GM13977 (cell line): ENCODE results near the gene DNASE1.

Experiments
- DNase-seq: peaks from one replicate; pipeline ENCODE4 v3.0.0; 2012; ENCODE audit warnings: low spot score
- in situ Hi-C: fragments of 300-500 bp; cut with MboI; formaldehyde crosslinking; loops from one replicate; pipeline ENCODE4 v1.12.0; 2022; ENCODE audit warnings: low sequenced_read_pairs, low pct_unique_long_range_greater_than_20kb, mixed read lengths, inconsistent platforms; ENCODE audit not compliant: unreplicated experiment
- TF ChIP-seq, protein P1 (sequence below): IDR thresholded peaks from 2 replicates; pipeline ENCODE4 v1.5.1; 2012; ENCODE audit warnings: mild to moderate bottlenecking, control low read depth; ENCODE audit not compliant: insufficient read depth; ENCODE audit errors: extremely low read depth, missing control alignments

DNASE1 gene

DNA sequence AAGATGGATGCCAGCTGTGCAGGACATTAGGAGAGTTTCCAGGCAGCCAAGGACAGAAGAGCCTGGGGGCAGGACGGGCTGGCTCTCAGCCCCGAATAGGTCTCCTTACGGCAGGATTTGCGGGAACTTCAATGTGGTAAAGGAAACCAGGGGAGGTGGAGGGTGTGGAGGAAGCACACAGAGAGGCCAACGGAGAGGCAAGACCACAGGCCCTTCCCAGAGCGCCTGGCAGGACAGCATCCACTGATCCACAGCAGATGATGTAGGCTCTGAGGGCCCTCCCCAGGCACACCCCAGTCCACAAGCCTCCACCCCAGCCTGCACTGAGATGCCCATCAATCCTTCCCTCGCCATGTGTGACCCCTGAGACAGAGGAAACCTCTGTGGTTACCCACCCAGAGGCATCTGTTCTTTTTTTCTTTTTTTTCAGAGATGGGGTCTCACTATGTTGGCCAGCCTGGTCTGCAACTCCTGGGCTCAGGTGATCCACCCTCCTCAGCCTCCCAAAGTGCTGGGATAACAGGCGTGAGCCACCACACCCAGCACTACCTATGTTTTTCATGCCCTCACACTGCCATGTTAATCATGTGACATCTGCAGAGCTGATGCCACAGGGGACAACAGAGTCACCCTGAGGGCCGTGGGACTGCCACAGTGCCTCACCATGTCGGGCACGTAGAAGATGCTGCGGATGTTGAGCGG, 19.3 kb downstream of the DNASE1 start:
- no peak for DNase-seq
- in situ Hi-C loops, result no loop called here
- TF ChIP-seq, protein P1, sequence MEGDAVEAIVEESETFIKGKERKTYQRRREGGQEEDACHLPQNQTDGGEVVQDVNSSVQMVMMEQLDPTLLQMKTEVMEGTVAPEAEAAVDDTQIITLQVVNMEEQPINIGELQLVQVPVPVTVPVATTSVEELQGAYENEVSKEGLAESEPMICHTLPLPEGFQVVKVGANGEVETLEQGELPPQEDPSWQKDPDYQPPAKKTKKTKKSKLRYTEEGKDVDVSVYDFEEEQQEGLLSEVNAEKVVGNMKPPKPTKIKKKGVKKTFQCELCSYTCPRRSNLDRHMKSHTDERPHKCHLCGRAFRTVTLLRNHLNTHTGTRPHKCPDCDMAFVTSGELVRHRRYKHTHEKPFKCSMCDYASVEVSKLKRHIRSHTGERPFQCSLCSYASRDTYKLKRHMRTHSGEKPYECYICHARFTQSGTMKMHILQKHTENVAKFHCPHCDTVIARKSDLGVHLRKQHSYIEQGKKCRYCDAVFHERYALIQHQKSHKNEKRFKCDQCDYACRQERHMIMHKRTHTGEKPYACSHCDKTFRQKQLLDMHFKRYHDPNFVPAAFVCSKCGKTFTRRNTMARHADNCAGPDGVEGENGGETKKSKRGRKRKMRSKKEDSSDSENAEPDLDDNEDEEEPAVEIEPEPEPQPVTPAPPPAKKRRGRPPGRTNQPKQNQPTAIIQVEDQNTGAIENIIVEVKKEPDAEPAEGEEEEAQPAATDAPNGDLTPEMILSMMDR, result no peak

DNA sequence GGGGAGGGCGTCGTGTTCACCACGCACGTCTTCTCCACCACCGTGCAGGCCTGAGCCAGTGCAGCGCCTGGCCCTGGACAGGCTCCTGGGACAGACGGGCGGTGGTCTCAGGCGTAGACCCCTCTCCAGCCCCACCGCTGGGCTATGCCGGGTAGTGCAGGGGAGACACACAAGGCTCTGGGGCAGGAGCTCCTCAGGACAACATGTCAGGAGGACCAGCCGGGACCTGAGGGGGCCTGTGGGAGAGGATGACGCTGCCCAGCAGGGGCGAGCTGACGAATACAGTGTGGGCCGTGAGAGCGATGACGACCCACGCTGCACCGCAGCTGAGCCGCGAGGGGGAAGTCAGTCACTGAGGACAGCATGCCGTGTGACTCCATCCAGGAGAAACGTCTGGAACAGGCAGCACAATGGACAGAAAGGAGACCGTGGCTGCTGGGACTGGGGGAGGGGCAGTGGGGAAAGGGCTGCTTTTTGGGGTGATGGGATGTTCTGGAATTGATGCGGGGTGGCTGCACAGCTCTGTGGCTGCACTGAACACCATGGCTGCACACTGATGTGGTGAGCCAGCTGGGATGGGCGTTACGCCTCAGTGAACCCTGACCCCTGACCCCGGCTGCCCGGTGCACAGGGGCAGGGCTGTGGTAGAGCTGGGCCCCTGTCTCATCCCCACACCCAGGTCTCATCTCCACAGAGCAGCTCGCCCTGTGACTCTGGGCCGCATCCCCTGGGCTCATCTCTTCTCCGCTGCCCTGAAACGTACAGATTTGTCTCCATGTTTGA, 20.2 kb downstream of the DNASE1 start:
- in situ Hi-C loops, result loop anchor here (25.0 kb wide), 1 partner anchor 213 kb away; the partner anchor contains the start of gene CREBBP
- DNase-seq, result no peak
- TF ChIP-seq, protein P1, result no peak

DNA sequence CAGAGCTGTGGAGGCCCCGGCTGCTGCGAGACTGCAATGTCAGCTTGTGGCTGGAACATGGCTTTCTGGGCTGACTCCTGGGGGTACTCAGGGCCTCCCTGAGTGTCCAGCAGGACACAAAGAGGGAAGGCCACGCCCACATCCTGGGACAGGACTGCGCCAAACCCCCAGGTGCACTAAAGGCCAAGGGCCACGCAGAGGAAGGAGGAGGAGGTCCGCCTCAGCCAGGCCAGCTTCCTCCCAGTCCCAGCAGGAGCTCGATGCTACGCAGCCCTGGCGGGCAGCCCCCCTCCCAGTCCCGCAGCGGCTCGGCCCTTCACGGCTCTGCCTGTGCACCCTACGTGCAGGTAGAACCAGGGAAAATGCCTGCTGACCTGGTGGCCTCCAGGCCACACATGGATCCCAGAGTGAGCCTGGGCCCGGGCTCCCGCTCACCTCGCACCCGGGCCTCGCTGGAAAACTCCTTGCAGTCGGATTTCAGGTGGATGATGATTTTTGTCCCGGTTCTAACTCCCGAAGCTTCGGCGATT, 21.2 kb downstream of the DNASE1 start:
- TF ChIP-seq, protein P1, result no peak
- DNase-seq, result no peak
- in situ Hi-C loops, result loop anchor here (25.0 kb wide), 1 partner anchor 212 kb away; the partner anchor contains the start of gene CREBBP

DNA sequence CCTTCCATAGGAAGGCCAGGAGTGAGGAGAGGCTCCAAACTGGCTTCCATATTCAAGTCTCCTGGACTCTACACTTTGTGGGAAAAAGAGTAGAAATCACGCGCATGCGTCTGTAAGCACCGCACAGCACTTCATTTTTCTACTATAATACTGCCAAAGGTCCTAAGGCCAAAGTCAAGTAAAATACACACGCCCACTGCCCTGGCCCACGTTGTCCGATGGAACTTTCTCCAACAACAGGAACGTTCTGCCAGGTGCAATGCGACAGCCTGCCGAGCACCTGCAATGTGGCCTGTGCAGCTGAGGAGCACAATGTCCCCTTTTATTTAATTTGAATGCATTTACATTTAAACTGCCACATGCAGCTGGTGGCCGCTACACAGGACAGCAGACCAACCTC, 23.5 kb downstream of the DNASE1 start:
- in situ Hi-C loops, result loop anchor here (25.0 kb wide), 1 partner anchor 209 kb away; the partner anchor contains the start of gene CREBBP
- DNase-seq, result no peak
- TF ChIP-seq, protein P1, result no peak

DNA sequence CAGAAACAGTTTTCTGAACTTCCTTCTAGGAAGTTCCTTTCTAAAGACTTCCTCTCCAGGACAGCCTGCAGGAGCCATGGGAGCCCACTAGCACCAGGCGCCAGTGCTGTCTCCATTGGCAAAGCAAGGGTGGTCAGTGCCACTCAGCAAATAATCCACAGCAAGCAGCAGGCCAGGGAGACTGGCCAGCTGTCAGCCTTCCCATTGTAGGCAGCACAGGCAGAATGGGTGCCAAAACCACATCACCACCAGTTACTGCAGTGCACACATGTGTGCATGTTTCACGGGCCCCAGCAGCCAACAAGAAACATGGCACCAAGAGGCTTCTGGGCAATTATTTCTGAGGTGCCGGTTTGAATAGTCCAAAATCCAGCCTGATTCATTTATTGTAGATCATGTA, 26.7 kb downstream of the DNASE1 start:
- in situ Hi-C loops, result loop anchor here (25.0 kb wide), 1 partner anchor 206 kb away; the partner anchor contains the start of gene CREBBP
- no peak for DNase-seq
- TF ChIP-seq, protein P1, result no peak

DNA sequence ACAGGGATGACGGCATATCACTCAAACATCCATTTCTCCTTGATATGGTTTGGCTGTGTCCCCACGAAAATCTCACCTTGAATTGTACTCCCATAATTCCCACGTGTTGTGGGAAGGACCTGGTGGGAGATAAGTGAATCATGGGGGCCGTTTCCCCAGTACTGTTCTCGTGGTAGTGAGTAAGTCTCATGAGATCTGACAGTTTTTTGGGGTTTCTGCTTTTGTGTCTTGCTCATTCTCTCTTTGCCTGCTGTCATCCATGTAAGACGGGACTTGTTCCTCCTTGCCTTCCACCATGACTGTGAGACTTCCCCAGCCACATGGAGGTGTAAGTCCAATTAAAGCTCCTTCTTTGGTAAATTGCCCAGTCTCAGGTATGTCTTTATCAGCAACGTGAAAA, 32.5 kb downstream of the DNASE1 start:
- in situ Hi-C loops, result loop anchor here (25.0 kb wide), 1 partner anchor 200 kb away; the partner anchor contains the start of gene CREBBP
- DNase-seq, result no peak
- TF ChIP-seq, protein P1, result no peak
